Measurements from ENCODE around the gene B3GNT8.

Gene B3GNT8

GRCh38 chr19:41426116-41426841 is 895 bp downstream of the B3GNT8 start:
- no peak overlapping the region for H3K4me3 ChIP-seq (ENCODE audit: low read depth, low read length)

GRCh38 chr19:41425174-41426115 is 1.7 kb downstream of the B3GNT8 start:
- no peak for TF ChIP-seq CTCF (IDR thresholded peaks at IDR 0.05; ENCODE audit: borderline replicate concordance, insufficient read depth, low read depth, low read length)
- H3K4me3 ChIP-seq (ENCODE audit: low read depth, low read length) = no peak overlapping the region

More at GRCh38 chr19:41426116-41426841, 895 bp downstream of the B3GNT8 start:
- TF ChIP-seq CTCF (IDR thresholded peaks at IDR 0.05; ENCODE audit: borderline replicate concordance, insufficient read depth, low read depth, low read length) = no peak

DNA sequence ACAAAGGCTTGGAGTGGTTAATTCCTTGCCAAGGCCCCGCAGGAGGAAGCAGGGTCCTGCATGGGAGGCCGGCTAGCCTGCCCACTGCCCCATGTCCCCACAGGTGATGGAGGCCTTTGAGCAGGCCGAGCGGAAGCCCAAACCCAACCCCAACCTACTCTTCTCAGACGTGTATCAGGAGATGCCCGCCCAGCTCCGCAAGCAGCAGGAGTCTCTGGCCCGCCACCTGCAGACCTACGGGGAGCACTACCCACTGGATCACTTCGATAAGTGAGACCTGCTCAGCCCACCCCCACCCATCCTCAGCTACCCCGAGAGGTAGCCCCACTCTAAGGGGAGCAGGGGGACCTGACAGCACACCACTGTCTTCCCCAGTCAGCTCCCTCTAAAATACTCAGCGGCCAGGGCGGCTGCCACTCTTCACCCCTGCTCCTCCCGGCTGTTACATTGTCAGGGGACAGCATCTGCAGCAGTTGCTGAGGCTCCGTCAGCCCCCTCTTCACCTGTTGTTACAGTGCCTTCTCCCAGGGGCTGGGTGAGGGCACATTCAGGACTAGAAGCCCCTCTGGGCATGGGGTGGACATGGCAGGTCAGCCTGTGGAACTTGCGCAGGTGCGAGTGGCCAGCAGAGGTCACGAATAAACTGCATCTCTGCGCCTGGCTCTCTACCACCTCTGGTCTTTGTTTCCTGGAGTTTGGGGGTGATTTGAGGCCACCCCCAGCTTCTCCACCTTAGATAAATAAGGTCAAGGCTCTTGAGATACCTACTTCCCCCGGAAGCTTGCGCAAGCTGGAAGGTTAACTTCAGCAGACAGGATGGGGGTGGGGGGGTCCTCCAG is 2.6 kb downstream of the B3GNT8 start:
- TF ChIP-seq CTCF (IDR thresholded peaks at IDR 0.05; ENCODE audit: borderline replicate concordance, insufficient read depth, low read depth, low read length) = no peak
- H3K4me3 ChIP-seq (ENCODE audit: low read depth, low read length) = no peak overlapping the region

GRCh38 chr19:41422955-41423354 is 4.2 kb downstream of the B3GNT8 start:
- no peak overlapping the region for H3K4me3 ChIP-seq (ENCODE audit: low read depth, low read length)
- no peak for TF ChIP-seq CTCF (IDR thresholded peaks at IDR 0.05; ENCODE audit: borderline replicate concordance, insufficient read depth, low read depth, low read length)

DNA sequence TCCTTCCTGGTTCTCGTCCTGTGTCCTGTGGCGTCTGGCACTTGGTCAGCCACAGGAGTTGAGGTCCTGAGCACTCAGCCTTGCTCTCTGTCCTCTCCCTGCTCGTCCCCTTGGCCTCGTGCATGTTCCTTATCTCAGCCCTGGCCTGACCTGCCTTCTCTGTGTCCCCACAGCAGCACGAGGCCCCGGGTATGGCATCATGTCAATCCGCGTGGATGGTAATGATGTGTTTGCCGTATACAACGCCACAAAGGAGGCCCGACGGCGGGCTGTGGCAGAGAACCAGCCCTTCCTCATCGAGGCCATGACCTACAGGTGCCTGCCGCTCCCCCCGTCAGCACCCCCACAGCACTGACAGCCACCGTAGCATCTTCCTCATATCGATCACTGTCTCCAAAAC is 4.7 kb downstream of the B3GNT8 start:
- H3K4me3 ChIP-seq (ENCODE audit: low read depth, low read length) = no peak overlapping the region
- no peak for TF ChIP-seq CTCF (IDR thresholded peaks at IDR 0.05; ENCODE audit: borderline replicate concordance, insufficient read depth, low read depth, low read length)

- TF ChIP-seq CTCF (IDR thresholded peaks at IDR 0.05; ENCODE audit: borderline replicate concordance, insufficient read depth, low read depth, low read length) = no peak
- no peak overlapping the region for H3K4me3 ChIP-seq (ENCODE audit: low read depth, low read length)
Measured at GRCh38 chr19:41421973-41422372, 5.2 kb downstream of the B3GNT8 start.
